HL-60 (cell line): Measurements from ENCODE around the gene ANKEF1.

ENCODE experiments used
- CTCF ChIP-seq: IDR thresholded peaks from one replicate; pipeline ENCODE4 v1.5.1; 2011; ENCODE audit warnings: low read length, control low read depth, inconsistent platforms; ENCODE audit not compliant: insufficient read depth
- GABPA ChIP-seq: IDR thresholded peaks from 2 replicates; pipeline ENCODE4 v1.6.1; 2012; ENCODE audit warnings: low read depth
- POLR2AphosphoS5 ChIP-seq: IDR thresholded peaks from 2 replicates; pipeline ENCODE4 v1.6.1; 2012; ENCODE audit warnings: low read depth
- REST ChIP-seq: IDR thresholded peaks from 2 replicates; pipeline ENCODE4 v1.6.1; 2012; ENCODE audit warnings: low read depth; ENCODE audit not compliant: insufficient replicate concordance
- SPI1 ChIP-seq: IDR thresholded peaks from 2 replicates; pipeline ENCODE4 v1.6.1; 2012; ENCODE audit warnings: low read depth, mild to moderate bottlenecking, borderline replicate concordance

- TF ChIP-seq CTCF (no peak), POLR2AphosphoS5 (no peak), SPI1 (no peak), REST (no peak), GABPA (peak; percentile 75)
These were observed at the start of gene ANKEF1 for GRCh38 chr20:10034717-10035571.
